Retinal pigment epithelial cell (primary cell): ENCODE measurements around the gene AP4M1.

ENCODE experiments used
- DNase-seq: peaks from one replicate; pipeline ENCODE4 v3.0.0-alpha.2; 2010; ENCODE audit warnings: low read depth
- H3K4me3 ChIP-seq: 2 replicates; pipeline ENCODE4 v1.5.1; 2011; ENCODE audit warnings: mild to moderate bottlenecking, low read length, control low read depth, moderate library complexity
- TF ChIP-seq, protein P1 (sequence below): conservative IDR thresholded peaks from 2 replicates; pipeline ENCODE4 v1.5.1; 2011; ENCODE audit warnings: low read depth, low read length, control low read depth, inconsistent platforms

Gene AP4M1

DNA sequence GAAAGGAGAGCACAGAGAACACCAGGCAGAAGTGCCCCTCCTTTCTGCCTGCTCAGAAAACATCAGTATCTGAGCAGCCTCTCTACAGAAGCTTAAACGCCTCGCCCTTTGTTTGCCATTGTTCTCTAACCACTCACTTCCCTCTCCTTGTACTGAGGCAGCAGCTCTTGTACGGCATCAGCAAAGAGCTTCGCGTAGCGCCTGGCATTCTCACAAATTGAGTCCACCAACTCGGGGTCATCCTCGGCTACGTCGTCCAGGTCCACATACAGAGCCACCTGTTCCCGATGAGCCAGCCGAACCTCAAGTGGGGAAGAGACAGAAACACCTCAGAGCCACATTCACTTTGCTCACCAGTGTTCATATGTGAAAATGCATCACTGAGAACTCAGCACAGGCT, 2.0 kb upstream of the AP4M1 start:
- no peak for DNase-seq
- peak overlapping the region; percentile 94 for H3K4me3 ChIP-seq
- TF ChIP-seq, protein P1, sequence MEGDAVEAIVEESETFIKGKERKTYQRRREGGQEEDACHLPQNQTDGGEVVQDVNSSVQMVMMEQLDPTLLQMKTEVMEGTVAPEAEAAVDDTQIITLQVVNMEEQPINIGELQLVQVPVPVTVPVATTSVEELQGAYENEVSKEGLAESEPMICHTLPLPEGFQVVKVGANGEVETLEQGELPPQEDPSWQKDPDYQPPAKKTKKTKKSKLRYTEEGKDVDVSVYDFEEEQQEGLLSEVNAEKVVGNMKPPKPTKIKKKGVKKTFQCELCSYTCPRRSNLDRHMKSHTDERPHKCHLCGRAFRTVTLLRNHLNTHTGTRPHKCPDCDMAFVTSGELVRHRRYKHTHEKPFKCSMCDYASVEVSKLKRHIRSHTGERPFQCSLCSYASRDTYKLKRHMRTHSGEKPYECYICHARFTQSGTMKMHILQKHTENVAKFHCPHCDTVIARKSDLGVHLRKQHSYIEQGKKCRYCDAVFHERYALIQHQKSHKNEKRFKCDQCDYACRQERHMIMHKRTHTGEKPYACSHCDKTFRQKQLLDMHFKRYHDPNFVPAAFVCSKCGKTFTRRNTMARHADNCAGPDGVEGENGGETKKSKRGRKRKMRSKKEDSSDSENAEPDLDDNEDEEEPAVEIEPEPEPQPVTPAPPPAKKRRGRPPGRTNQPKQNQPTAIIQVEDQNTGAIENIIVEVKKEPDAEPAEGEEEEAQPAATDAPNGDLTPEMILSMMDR: no peak

DNA sequence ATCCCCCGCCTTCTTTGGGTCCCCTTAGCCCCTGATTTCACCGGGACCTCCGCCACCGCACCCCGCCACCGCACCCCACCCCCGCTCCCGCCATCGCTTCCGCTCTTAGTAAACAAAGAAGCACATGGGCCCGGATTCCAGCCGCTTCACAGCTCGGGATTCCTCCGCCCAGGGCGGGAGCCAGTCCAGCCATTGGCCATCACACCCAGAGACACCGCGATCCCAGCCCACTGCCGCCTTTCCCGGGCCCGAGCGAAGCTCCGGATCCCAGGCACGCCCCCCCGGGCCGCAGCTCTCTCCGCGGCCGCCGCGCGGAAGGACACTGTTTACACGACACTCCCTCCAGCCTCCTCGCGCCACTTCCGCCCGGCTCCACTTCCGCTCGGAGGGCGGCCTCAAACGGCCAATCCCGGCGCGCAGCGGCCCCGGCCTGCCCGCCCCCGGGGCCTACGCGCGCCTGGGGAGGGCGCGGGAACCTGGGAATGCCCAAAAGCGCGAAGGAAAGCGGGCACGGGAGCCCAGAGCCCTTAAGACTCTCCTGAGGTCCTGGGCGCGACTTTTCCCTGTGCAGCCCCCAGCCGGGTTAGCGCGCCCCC, 925 bp upstream of the AP4M1 start:
- TF ChIP-seq, protein P1: no peak
- peak overlapping the region; percentile 94 for H3K4me3 ChIP-seq
- peak; percentile 94 for DNase-seq

GRCh38 chr7:100102950-100103840, 1.8 kb downstream of the AP4M1 start:
- no peak for DNase-seq
- no peak overlapping the region for H3K4me3 ChIP-seq
- TF ChIP-seq, protein P1: no peak

DNA sequence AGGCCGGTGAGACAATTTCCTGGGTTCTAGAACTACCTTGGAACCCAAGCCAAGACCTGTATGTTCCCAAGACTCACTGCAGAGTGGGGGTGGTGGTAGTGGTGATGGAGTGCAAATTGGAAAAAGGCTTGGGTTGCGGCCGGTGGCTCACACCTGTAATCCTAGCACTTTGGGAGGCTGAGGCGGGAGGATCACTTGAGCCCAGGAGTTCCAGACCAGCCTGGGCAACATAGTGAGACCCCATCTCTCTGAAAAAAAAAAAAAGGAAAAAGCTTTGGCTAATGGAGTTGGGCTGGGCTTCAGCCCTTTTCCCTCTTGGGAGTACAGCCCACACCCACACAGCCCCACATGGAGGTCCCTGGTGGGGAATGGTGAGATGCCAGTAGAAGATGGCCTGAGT, 4.1 kb downstream of the AP4M1 start:
- H3K4me3 ChIP-seq: no peak overlapping the region
- DNase-seq: no peak
- TF ChIP-seq, protein P1: no peak

GRCh38 chr7:100106633-100107032, 5.2 kb downstream of the AP4M1 start:
- H3K4me3 ChIP-seq: no peak overlapping the region
- TF ChIP-seq, protein P1: no peak
- DNase-seq: no peak

DNA sequence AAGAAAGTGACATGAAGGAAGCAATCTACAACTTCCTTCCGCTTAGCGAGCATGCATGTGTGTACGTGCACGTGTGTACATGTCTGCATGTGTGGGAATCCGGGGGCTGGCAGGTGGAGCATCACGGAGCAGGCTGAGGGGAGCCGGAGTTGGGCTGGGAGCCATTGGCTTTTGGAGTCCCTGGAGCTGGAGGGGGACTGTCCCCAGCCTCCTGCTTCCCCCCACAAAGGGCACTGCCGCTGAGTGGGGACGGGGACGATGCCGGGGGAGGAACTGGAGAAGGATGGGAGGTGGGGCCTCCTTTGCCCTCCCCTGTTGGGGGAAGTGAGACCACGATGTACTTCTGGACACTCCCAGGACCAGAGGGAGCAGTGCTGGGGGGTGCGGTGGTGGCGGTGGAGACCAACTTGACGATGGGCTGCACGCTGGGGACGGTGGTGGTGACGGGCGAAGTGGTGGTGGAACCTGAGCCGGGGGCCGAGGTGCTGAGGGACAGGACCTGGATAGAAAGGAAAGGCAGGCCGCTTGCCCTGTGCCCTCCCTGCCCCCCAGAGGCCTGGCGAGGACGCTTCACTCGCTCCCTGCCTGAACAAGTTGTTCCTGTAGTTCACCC, 5.8 kb downstream of the AP4M1 start:
- H3K4me3 ChIP-seq: no peak overlapping the region
- TF ChIP-seq, protein P1: no peak
- DNase-seq: no peak
